Esophagus muscularis mucosa (tissue), 3 donors: Measurements from ENCODE around the gene EGFL7.

ENCODE experiments used
- POLR2AphosphoS5 ChIP-seq, 2 donors: sonication (generic); formaldehyde crosslinking; IDR thresholded peaks; one replicate each; pipeline ENCODE4 v1.6.1; 2017; ENCODE audit warnings: antibody characterized with exemption in 2 of 2
- TF ChIP-seq, protein P1 (sequence below), 3 experiments: fragments of 200-600 bp in 2 of 3; fragments of 450-650 bp in 1 of 3; sonication (generic) in 2 of 3; IDR thresholded peaks; one replicate each; pipeline ENCODE4 v1.5.1; 2017 to 2019; ENCODE audit warnings: antibody characterized with exemption in 3 of 3, mild to moderate bottlenecking in 2 of 3, moderate library complexity in 1 of 3

DNA sequence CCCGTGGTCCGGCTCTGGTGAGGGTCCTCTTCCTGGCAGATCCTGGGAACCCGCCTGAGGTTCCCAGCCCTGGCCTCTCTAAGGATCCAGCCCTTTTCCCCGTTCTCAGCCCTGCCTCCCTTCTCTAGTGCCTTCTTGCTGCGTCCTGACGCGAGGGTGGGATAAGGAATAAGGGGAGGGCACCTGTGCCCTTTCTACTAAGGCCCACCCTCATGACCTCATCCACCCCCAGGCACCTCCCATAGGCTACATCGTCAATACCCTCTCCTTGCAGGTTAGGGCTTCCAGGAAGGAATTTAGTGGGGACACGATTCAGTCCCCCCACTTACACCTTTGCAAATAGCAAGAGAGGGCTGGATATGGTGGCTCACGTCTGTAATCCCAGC lies 38.9 kb downstream of the EGFL7 start:
- TF ChIP-seq, protein P1, sequence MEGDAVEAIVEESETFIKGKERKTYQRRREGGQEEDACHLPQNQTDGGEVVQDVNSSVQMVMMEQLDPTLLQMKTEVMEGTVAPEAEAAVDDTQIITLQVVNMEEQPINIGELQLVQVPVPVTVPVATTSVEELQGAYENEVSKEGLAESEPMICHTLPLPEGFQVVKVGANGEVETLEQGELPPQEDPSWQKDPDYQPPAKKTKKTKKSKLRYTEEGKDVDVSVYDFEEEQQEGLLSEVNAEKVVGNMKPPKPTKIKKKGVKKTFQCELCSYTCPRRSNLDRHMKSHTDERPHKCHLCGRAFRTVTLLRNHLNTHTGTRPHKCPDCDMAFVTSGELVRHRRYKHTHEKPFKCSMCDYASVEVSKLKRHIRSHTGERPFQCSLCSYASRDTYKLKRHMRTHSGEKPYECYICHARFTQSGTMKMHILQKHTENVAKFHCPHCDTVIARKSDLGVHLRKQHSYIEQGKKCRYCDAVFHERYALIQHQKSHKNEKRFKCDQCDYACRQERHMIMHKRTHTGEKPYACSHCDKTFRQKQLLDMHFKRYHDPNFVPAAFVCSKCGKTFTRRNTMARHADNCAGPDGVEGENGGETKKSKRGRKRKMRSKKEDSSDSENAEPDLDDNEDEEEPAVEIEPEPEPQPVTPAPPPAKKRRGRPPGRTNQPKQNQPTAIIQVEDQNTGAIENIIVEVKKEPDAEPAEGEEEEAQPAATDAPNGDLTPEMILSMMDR (IDR thresholded peaks at IDR 0.05): no peak
- TF ChIP-seq POLR2AphosphoS5 (IDR thresholded peaks at IDR 0.05): no peak
